Measurements from ENCODE around the gene NUP35.
A peak's percentile ranks its signal among the peaks of the same experiment; 100 is the strongest.

Gene NUP35
- 10.5 to 11.6 (median 11.0) reads per million in 3 donors for total RNA-seq

GRCh38 chr2:183124222-183124956, at the start of gene NUP35:
Gene NUP35 (plus strand): TSS chr2:183124443. CDS start chr2:183124458, 15 bp downstream.
- DNase-seq: peak; percentile 69 to 80 (median 70)
- Histone ChIP-seq H3K36me3 (ENCODE audit: control insufficient read depth, insufficient read depth, low read length) (no peaks in the 10 kb centered on the region), H3K4me3 (ENCODE audit: insufficient read depth, low read depth, low read length, poor library complexity, severe bottlenecking) (peak within 1 kb of the TSS; percentile 69), H3K27me3 (replicated peaks; ENCODE audit: control insufficient read depth, insufficient read depth, low read length, poor library complexity, severe bottlenecking) (no peaks in the 10 kb centered on the region), H3K27ac (ENCODE audit: insufficient read depth, low read length, poor library complexity, severe bottlenecking) (peak within 1 kb of the TSS; percentile 69), H3K9me3 (ENCODE audit: control insufficient read depth, low read length) (no peaks in the 10 kb centered on the region), H3K4me1 (ENCODE audit: control insufficient read depth, insufficient read depth, low read length, poor library complexity, severe bottlenecking) (no peaks in the 10 kb centered on the region)

- H3K36me3 ChIP-seq (ENCODE audit: control insufficient read depth, insufficient read depth, low read length): no peaks in the 10 kb centered on the region
- no peak overlapping the region for H3K27ac ChIP-seq (ENCODE audit: insufficient read depth, low read length, poor library complexity, severe bottlenecking)
- no peaks in the 10 kb centered on the region for H3K4me1 ChIP-seq (ENCODE audit: control insufficient read depth, insufficient read depth, low read length, poor library complexity, severe bottlenecking)
- H3K9me3 ChIP-seq (ENCODE audit: control insufficient read depth, low read length): no peaks in the 10 kb centered on the region
- no peaks in the 10 kb centered on the region for H3K27me3 ChIP-seq (replicated peaks; ENCODE audit: control insufficient read depth, insufficient read depth, low read length, poor library complexity, severe bottlenecking)
- DNase-seq: no peak
- peak overlapping the region; percentile 80 for H3K4me3 ChIP-seq (ENCODE audit: insufficient read depth, low read depth, low read length, poor library complexity, severe bottlenecking)
Measured at GRCh38 chr2:183078163-183078463, 46.1 kb upstream of the NUP35 start.

GRCh38 chr2:183078464-183079138, 45.6 kb upstream of the NUP35 start, which contains the start of gene DUSP19:
Gene DUSP19 (plus strand): TSS chr2:183078747. CDS start chr2:183078934, 187 bp downstream.
- Histone ChIP-seq H3K36me3 (ENCODE audit: control insufficient read depth, insufficient read depth, low read length) (no peaks in the 10 kb centered on the region), H3K27ac (ENCODE audit: insufficient read depth, low read length, poor library complexity, severe bottlenecking) (no peak within 1 kb of the TSS), H3K27me3 (replicated peaks; ENCODE audit: control insufficient read depth, insufficient read depth, low read length, poor library complexity, severe bottlenecking) (no peaks in the 10 kb centered on the region), H3K9me3 (ENCODE audit: control insufficient read depth, low read length) (no peaks in the 10 kb centered on the region), H3K4me1 (ENCODE audit: control insufficient read depth, insufficient read depth, low read length, poor library complexity, severe bottlenecking) (no peaks in the 10 kb centered on the region), H3K4me3 (ENCODE audit: insufficient read depth, low read depth, low read length, poor library complexity, severe bottlenecking) (peak within 1 kb of the TSS; percentile 80)
- DNase-seq: peak; percentile 69 to 79 (median 70)

- H3K9me3 ChIP-seq (ENCODE audit: control insufficient read depth, low read length): no peaks in the 10 kb centered on the region
- H3K27me3 ChIP-seq (replicated peaks; ENCODE audit: control insufficient read depth, insufficient read depth, low read length, poor library complexity, severe bottlenecking): no peaks in the 10 kb centered on the region
- no peak for DNase-seq
- peak overlapping the region; percentile 80 for H3K4me3 ChIP-seq (ENCODE audit: insufficient read depth, low read depth, low read length, poor library complexity, severe bottlenecking)
- no peaks in the 10 kb centered on the region for H3K36me3 ChIP-seq (ENCODE audit: control insufficient read depth, insufficient read depth, low read length)
- no peak overlapping the region for H3K27ac ChIP-seq (ENCODE audit: insufficient read depth, low read length, poor library complexity, severe bottlenecking)
- no peaks in the 10 kb centered on the region for H3K4me1 ChIP-seq (ENCODE audit: control insufficient read depth, insufficient read depth, low read length, poor library complexity, severe bottlenecking)
Measured at GRCh38 chr2:183079139-183079775, 45.0 kb upstream of the NUP35 start.

- Histone ChIP-seq H3K27me3 (replicated peaks; ENCODE audit: control insufficient read depth, insufficient read depth, low read length, poor library complexity, severe bottlenecking) (no peaks in the 10 kb centered on the region), H3K4me1 (ENCODE audit: control insufficient read depth, insufficient read depth, low read length, poor library complexity, severe bottlenecking) (no peaks in the 10 kb centered on the region), H3K36me3 (ENCODE audit: control insufficient read depth, insufficient read depth, low read length) (no peaks in the 10 kb centered on the region), H3K9me3 (ENCODE audit: control insufficient read depth, low read length) (no peaks in the 10 kb centered on the region), H3K4me3 (ENCODE audit: insufficient read depth, low read depth, low read length, poor library complexity, severe bottlenecking) (no peak overlapping the region), H3K27ac (ENCODE audit: insufficient read depth, low read length, poor library complexity, severe bottlenecking) (no peak overlapping the region)
- DNase-seq: no peak
Measured at GRCh38 chr2:183081911-183082310, 42.3 kb upstream of the NUP35 start.

- H3K9me3 ChIP-seq (ENCODE audit: control insufficient read depth, low read length): no peaks in the 10 kb centered on the region
- no peak overlapping the region for H3K4me3 ChIP-seq (ENCODE audit: insufficient read depth, low read depth, low read length, poor library complexity, severe bottlenecking)
- no peak overlapping the region for H3K27ac ChIP-seq (ENCODE audit: insufficient read depth, low read length, poor library complexity, severe bottlenecking)
- H3K27me3 ChIP-seq (replicated peaks; ENCODE audit: control insufficient read depth, insufficient read depth, low read length, poor library complexity, severe bottlenecking): no peaks in the 10 kb centered on the region
- H3K4me1 ChIP-seq (ENCODE audit: control insufficient read depth, insufficient read depth, low read length, poor library complexity, severe bottlenecking): no peaks in the 10 kb centered on the region
- no peaks in the 10 kb centered on the region for H3K36me3 ChIP-seq (ENCODE audit: control insufficient read depth, insufficient read depth, low read length)
- DNase-seq: no peak
Measured at GRCh38 chr2:183088061-183088460, 36.2 kb upstream of the NUP35 start.

- no peaks in the 10 kb centered on the region for H3K4me1 ChIP-seq (ENCODE audit: control insufficient read depth, insufficient read depth, low read length, poor library complexity, severe bottlenecking)
- H3K27me3 ChIP-seq (replicated peaks; ENCODE audit: control insufficient read depth, insufficient read depth, low read length, poor library complexity, severe bottlenecking): no peaks in the 10 kb centered on the region
- DNase-seq: no peak
- no peak overlapping the region for H3K4me3 ChIP-seq (ENCODE audit: insufficient read depth, low read depth, low read length, poor library complexity, severe bottlenecking)
- H3K27ac ChIP-seq (ENCODE audit: insufficient read depth, low read length, poor library complexity, severe bottlenecking): no peak overlapping the region
- no peaks in the 10 kb centered on the region for H3K36me3 ChIP-seq (ENCODE audit: control insufficient read depth, insufficient read depth, low read length)
- no peaks in the 10 kb centered on the region for H3K9me3 ChIP-seq (ENCODE audit: control insufficient read depth, low read length)
Measured at GRCh38 chr2:183089192-183089851, 34.9 kb upstream of the NUP35 start.

GRCh38 chr2:183091318-183091953, 32.8 kb upstream of the NUP35 start:
- no peaks in the 10 kb centered on the region for H3K4me1 ChIP-seq (ENCODE audit: control insufficient read depth, insufficient read depth, low read length, poor library complexity, severe bottlenecking)
- H3K27ac ChIP-seq (ENCODE audit: insufficient read depth, low read length, poor library complexity, severe bottlenecking): no peak overlapping the region
- H3K4me3 ChIP-seq (ENCODE audit: insufficient read depth, low read depth, low read length, poor library complexity, severe bottlenecking): no peak overlapping the region
- no peaks in the 10 kb centered on the region for H3K36me3 ChIP-seq (ENCODE audit: control insufficient read depth, insufficient read depth, low read length)
- H3K27me3 ChIP-seq (replicated peaks; ENCODE audit: control insufficient read depth, insufficient read depth, low read length, poor library complexity, severe bottlenecking): no peaks in the 10 kb centered on the region
- DNase-seq: no peak
- H3K9me3 ChIP-seq (ENCODE audit: control insufficient read depth, low read length): no peaks in the 10 kb centered on the region

- no peak for DNase-seq
- H3K36me3 ChIP-seq (ENCODE audit: control insufficient read depth, insufficient read depth, low read length): no peaks in the 10 kb centered on the region
- no peak overlapping the region for H3K4me3 ChIP-seq (ENCODE audit: insufficient read depth, low read depth, low read length, poor library complexity, severe bottlenecking)
- no peak overlapping the region for H3K27ac ChIP-seq (ENCODE audit: insufficient read depth, low read length, poor library complexity, severe bottlenecking)
- no peaks in the 10 kb centered on the region for H3K9me3 ChIP-seq (ENCODE audit: control insufficient read depth, low read length)
- no peaks in the 10 kb centered on the region for H3K4me1 ChIP-seq (ENCODE audit: control insufficient read depth, insufficient read depth, low read length, poor library complexity, severe bottlenecking)
- no peaks in the 10 kb centered on the region for H3K27me3 ChIP-seq (replicated peaks; ENCODE audit: control insufficient read depth, insufficient read depth, low read length, poor library complexity, severe bottlenecking)
Measured at GRCh38 chr2:183091954-183092345, 32.3 kb upstream of the NUP35 start.

All from effector memory CD4-positive, alpha-beta T cell (primary cell).